H1 (cell line): ENCODE measurements around the gene FOXN3. TPM values are rescaled to one million over a fixed set of nuclear protein-coding genes. Genes with fewer than 3 reads are reported as not detected.

Source experiments
- CTCF ChIA-PET: fragments of 300-600 bp; sonication (Branson Sonifier 250); formaldehyde crosslinking; loops from one replicate; lab custom pipeline; 2021; ENCODE audit not compliant: partially characterized antibody; lab: Charles Lee
- POLR2A ChIA-PET: fragments of 300-600 bp; sonication (Branson Sonifier 250); formaldehyde crosslinking; loops from one replicate; lab custom pipeline; 2021; ENCODE audit warnings: inconsistent platforms; ENCODE audit not compliant: partially characterized antibody; lab: Charles Lee
- DNase-seq, 2 experiments: peaks; one replicate each; pipeline versions ENCODE4 v3.0.0 to v3.0.0-alpha.2; 2010 to 2022; ENCODE audit warnings: low spot score in 2 of 2, low read depth in 1 of 2, mixed read lengths in 1 of 2
- FAIRE-seq: peaks from 2 replicates; lab custom pipeline; 2011; peaks lifted over from hg19 to GRCh38; lab: Jason Lieb, UNC
- H2AFZ ChIP-seq: 2 replicates; pipeline ENCODE4 v1.8.1; 2012; ENCODE audit warnings: low read length, inconsistent platforms
- H2AK5ac ChIP-seq: 2 replicates; pipeline ENCODE4 v1.6.1; 2013; ENCODE audit warnings: low read depth, low read length
- H2BK120ac ChIP-seq: replicated peaks from 2 replicates; pipeline ENCODE3; 2013; ENCODE audit warnings: low read depth, low read length, inconsistent platforms
- H2BK12ac ChIP-seq: 2 replicates; pipeline ENCODE4 v1.6.1; 2013; ENCODE audit warnings: low read depth, low read length
- H2BK15ac ChIP-seq: 2 replicates; pipeline ENCODE4 v1.6.1; 2013; ENCODE audit warnings: low read length
- H2BK20ac ChIP-seq: 2 replicates; pipeline ENCODE4 v1.6.1; 2013; ENCODE audit warnings: low read length
- H2BK5ac ChIP-seq: 2 replicates; pipeline ENCODE4 v1.6.1; 2013; ENCODE audit warnings: low read depth, low read length
- H3K14ac ChIP-seq: 2 replicates; pipeline ENCODE4 v1.6.1; 2013; ENCODE audit warnings: inconsistent platforms; ENCODE audit not compliant: insufficient read length
- H3K18ac ChIP-seq: 2 replicates; pipeline ENCODE4 v1.6.1; 2013; ENCODE audit warnings: low read length; ENCODE audit errors: extremely low read depth
- H3K23ac ChIP-seq: 2 replicates; pipeline ENCODE4 v1.6.1; 2013; ENCODE audit warnings: inconsistent platforms; ENCODE audit not compliant: insufficient read length
- H3K23me2 ChIP-seq: 2 replicates; pipeline ENCODE4 v1.6.1; 2013; ENCODE audit warnings: low read depth, low read length
- H3K27ac ChIP-seq: 2 replicates; pipeline ENCODE4 v1.6.1; 2011; ENCODE audit warnings: low read depth, low read length, inconsistent platforms
- H3K27me3 ChIP-seq, 4 experiments: replicated peaks in 1 of 4; 1 replicate in 1 of 4; 2 replicates in 3 of 4; pipeline versions ENCODE4 v1.6.1 to v1.8.1; 2011 to 2013; ENCODE audit warnings: low read length in 3 of 4, mild to moderate bottlenecking in 3 of 4, inconsistent platforms in 2 of 4, mixed read lengths in 2 of 4, moderate library complexity in 1 of 4; ENCODE audit not compliant: control insufficient read depth in 3 of 4, insufficient read depth in 3 of 4; ENCODE audit errors: extremely low read depth in 1 of 4
- H3K36me3 ChIP-seq, 4 experiments: 2 replicates each; pipeline versions ENCODE4 v1.6.1 to v1.8.1; 2011 to 2013; ENCODE audit warnings: mild to moderate bottlenecking in 4 of 4, low read length in 3 of 4, moderate library complexity in 2 of 4, control low read depth in 1 of 4, inconsistent platforms in 1 of 4; ENCODE audit not compliant: insufficient read depth in 4 of 4, control insufficient read depth in 2 of 4
- H3K4ac ChIP-seq: replicated peaks from 2 replicates; pipeline ENCODE3; 2013; ENCODE audit warnings: low read length, low read depth, mixed read lengths, inconsistent platforms; ENCODE audit not compliant: insufficient read length
- H3K4me1 ChIP-seq, 4 experiments: replicated peaks in 1 of 4; 1 replicate in 1 of 4; 2 replicates in 3 of 4; pipeline versions ENCODE4 v1.6.1 to v1.8.1; 2011 to 2013; ENCODE audit warnings: low read length in 3 of 4, inconsistent platforms in 2 of 4, mixed read lengths in 1 of 4; ENCODE audit not compliant: insufficient read depth in 4 of 4, control insufficient read depth in 3 of 4
- H3K4me2 ChIP-seq, 2 experiments: 2 replicates each; pipeline versions ENCODE4 v1.6.1 to v1.8.1; 2011 to 2013; ENCODE audit warnings: low read depth in 2 of 2, low read length in 2 of 2, control low read depth in 1 of 2, inconsistent platforms in 1 of 2, mild to moderate bottlenecking in 1 of 2; ENCODE audit not compliant: insufficient read depth in 1 of 2
- H3K4me3 ChIP-seq, 4 experiments: fragments of 200-600, 300-600 bp in 1 of 4; sonication (generic), shearing (Covaris generic), sonication (Bioruptor Twin) in 1 of 4; 2 replicates each; pipeline versions ENCODE4 v1.5.1 to v1.8.1; 2011 to 2016; ENCODE audit warnings: low read length in 4 of 4, low read depth in 3 of 4, control low read depth in 2 of 4, inconsistent platforms in 2 of 4, mild to moderate bottlenecking in 2 of 4, mixed read lengths in 1 of 4, moderate library complexity in 1 of 4; ENCODE audit not compliant: insufficient read depth in 2 of 4; ENCODE audit errors: extremely low read depth in 1 of 4
- H3K56ac ChIP-seq: replicated peaks from 2 replicates; pipeline ENCODE3; 2013; ENCODE audit warnings: low read depth, mild to moderate bottlenecking, mixed read lengths, low read length, inconsistent platforms; ENCODE audit not compliant: insufficient read length
- H3K79me1 ChIP-seq: 2 replicates; pipeline ENCODE4 v1.6.1; 2013; ENCODE audit warnings: low read depth, low read length, control low read depth
- H3K79me2 ChIP-seq, 2 experiments: 2 replicates each; pipeline versions ENCODE4 v1.6.1 to v1.8.1; 2012 to 2013; ENCODE audit warnings: low read length in 2 of 2, mild to moderate bottlenecking in 2 of 2, inconsistent platforms in 1 of 2; ENCODE audit not compliant: insufficient read depth in 2 of 2, control insufficient read depth in 1 of 2
- H3K9ac ChIP-seq, 4 experiments: replicated peaks in 1 of 4; 1 replicate in 1 of 4; 2 replicates in 3 of 4; pipeline versions ENCODE4 v1.6.1 to v1.8.1; 2011 to 2013; ENCODE audit warnings: low read depth in 3 of 4, low read length in 3 of 4, control low read depth in 2 of 4, mild to moderate bottlenecking in 2 of 4, moderate library complexity in 2 of 4, inconsistent platforms in 1 of 4; ENCODE audit errors: extremely low read depth in 1 of 4
- H3K9me3 ChIP-seq, 2 experiments: 2 replicates each; pipeline versions ENCODE4 v1.6.1 to v1.8.1; 2012 to 2013; ENCODE audit warnings: mild to moderate bottlenecking in 2 of 2, moderate library complexity in 2 of 2, control low read depth in 1 of 2, inconsistent platforms in 1 of 2, low read depth in 1 of 2, low read length in 1 of 2, mixed read lengths in 1 of 2; ENCODE audit not compliant: insufficient read depth in 2 of 2
- H4K20me1 ChIP-seq, 2 experiments: replicated peaks in 1 of 2; 2 replicates each; pipeline versions ENCODE3 to v1.8.1; 2011 to 2013; ENCODE audit warnings: inconsistent platforms in 2 of 2, low read length in 2 of 2, mild to moderate bottlenecking in 1 of 2; ENCODE audit not compliant: insufficient read depth in 2 of 2, control insufficient read depth in 1 of 2
- H4K5ac ChIP-seq: 2 replicates; pipeline ENCODE4 v1.6.1; 2013; ENCODE audit warnings: low read length, low read depth, mixed read lengths, inconsistent platforms; ENCODE audit not compliant: insufficient read length
- H4K8ac ChIP-seq: 2 replicates; pipeline ENCODE4 v1.8.0; 2013; ENCODE audit warnings: mild to moderate bottlenecking, moderate library complexity, low read length, inconsistent platforms; ENCODE audit not compliant: insufficient read depth; ENCODE audit errors: extremely low read depth
- H4K91ac ChIP-seq: replicated peaks from 2 replicates; pipeline ENCODE3; 2013; ENCODE audit warnings: low read length, mixed read lengths, inconsistent platforms; ENCODE audit not compliant: insufficient read length
- ATF2 ChIP-seq: IDR thresholded peaks from 2 replicates; pipeline ENCODE4 v1.6.1; 2012; ENCODE audit warnings: low read length, inconsistent platforms
- HDAC2 ChIP-seq, 2 experiments: fragments of 300-600 bp in 1 of 2; sonication (generic) in 1 of 2; IDR thresholded peaks; 2 replicates each; pipeline ENCODE4 v1.6.1; 2011 to 2012; ENCODE audit warnings: low read depth in 2 of 2, low read length in 2 of 2, mild to moderate bottlenecking in 2 of 2, moderate library complexity in 2 of 2, borderline replicate concordance in 1 of 2, inconsistent platforms in 1 of 2
- KDM4A ChIP-seq: IDR thresholded peaks from one replicate; pipeline ENCODE4 v1.7.1; 2012; ENCODE audit warnings: low read depth, mild to moderate bottlenecking, moderate library complexity, low read length, inconsistent platforms; ENCODE audit not compliant: severe bottlenecking
- KDM5A ChIP-seq: fragments of 200-600 bp; IDR thresholded peaks from 2 replicates; pipeline ENCODE4 v1.7.1; 2012; ENCODE audit warnings: mild to moderate bottlenecking, low read length, inconsistent platforms, mixed read lengths
- POU5F1 ChIP-seq: IDR thresholded peaks from 2 replicates; pipeline ENCODE4 v1.6.1; 2011; ENCODE audit warnings: low read depth, mild to moderate bottlenecking, low read length, moderate library complexity
- RAD21 ChIP-seq, 2 experiments: IDR thresholded peaks in 1 of 2; conservative IDR thresholded peaks in 1 of 2; 2 replicates each; pipeline ENCODE4 v1.6.1; 2011; ENCODE audit warnings: low read depth in 2 of 2, low read length in 2 of 2, improper control_type of control experiment in 1 of 2, inconsistent platforms in 1 of 2, mild to moderate bottlenecking in 1 of 2, moderate library complexity in 1 of 2
- RFX5 ChIP-seq: IDR thresholded peaks from 2 replicates; pipeline ENCODE4 v1.6.1; 2011; ENCODE audit warnings: low read depth, low read length, improper control_type of control experiment, borderline replicate concordance
- SIX5 ChIP-seq: IDR thresholded peaks from 2 replicates; pipeline ENCODE4 v1.6.1; 2011; ENCODE audit warnings: mild to moderate bottlenecking, low read depth, low read length
- YY1 ChIP-seq: IDR thresholded peaks from 2 replicates; pipeline ENCODE4 v1.6.1; 2011; ENCODE audit warnings: low read depth, mild to moderate bottlenecking, low read length
- WGBS, 2 experiments: shearing (Covaris generic) in 1 of 2; methylation state at CpG; one replicate each; pipeline versions ENCODE4 v1.1.6 to v1.1.7; 2013 to 2015; ENCODE audit warnings: low lambda C conversion rate in 2 of 2, mixed read lengths in 2 of 2, inconsistent platforms in 1 of 2, low coverage in 1 of 2, missing lambda C conversion rate in 1 of 2; ENCODE audit not compliant: insufficient replicate concordance in 2 of 2, insufficient coverage in 1 of 2, insufficient read length in 1 of 2; ENCODE audit errors: extremely low coverage in 1 of 2, missing lambda C conversion rate in 1 of 2; 5-methylcytosine and 5-hydroxymethylcytosine counted together
- polyA plus RNA-seq, 7 experiments: library from polyadenylated mRNA; depleted of rRNA in 3 of 7; stranded (reverse) in 5 of 7; unstranded in 2 of 7; fragments of >200 nt in 5 of 7; fragments of 200-250 nt in 2 of 7; gene quantifications; 1 replicate in 5 of 7; 2 replicates in 1 of 7; 4 replicates in 1 of 7; pipeline versions ENCODE4 v1.2.1 to v1.2.3, GENCODE V29; 2011 to 2013; ENCODE audit warnings: missing spikeins in 2 of 7, mixed read lengths in 2 of 7
- total RNA-seq: library from RNA; stranded (reverse); fragmentation: NEBNext Ultra II Directional; extraction: Animal tissue kit (Norgen Biotek cat#: 25700); gene quantifications from 2 replicates; pipeline ENCODE4 v1.2.1, GENCODE V29; 2021
- TF ChIP-seq, protein P1 (sequence below): IDR thresholded peaks from 2 replicates; pipeline ENCODE4 v1.6.1; 2012; ENCODE audit warnings: inconsistent platforms

The FOXN3 gene
- total and polyA plus RNA-seq, 2 of the 8 experiments (the other 6 are each of a cell fraction or from before 2014, with no cell fraction given) = 52.6 to 178 TPM

DNA sequence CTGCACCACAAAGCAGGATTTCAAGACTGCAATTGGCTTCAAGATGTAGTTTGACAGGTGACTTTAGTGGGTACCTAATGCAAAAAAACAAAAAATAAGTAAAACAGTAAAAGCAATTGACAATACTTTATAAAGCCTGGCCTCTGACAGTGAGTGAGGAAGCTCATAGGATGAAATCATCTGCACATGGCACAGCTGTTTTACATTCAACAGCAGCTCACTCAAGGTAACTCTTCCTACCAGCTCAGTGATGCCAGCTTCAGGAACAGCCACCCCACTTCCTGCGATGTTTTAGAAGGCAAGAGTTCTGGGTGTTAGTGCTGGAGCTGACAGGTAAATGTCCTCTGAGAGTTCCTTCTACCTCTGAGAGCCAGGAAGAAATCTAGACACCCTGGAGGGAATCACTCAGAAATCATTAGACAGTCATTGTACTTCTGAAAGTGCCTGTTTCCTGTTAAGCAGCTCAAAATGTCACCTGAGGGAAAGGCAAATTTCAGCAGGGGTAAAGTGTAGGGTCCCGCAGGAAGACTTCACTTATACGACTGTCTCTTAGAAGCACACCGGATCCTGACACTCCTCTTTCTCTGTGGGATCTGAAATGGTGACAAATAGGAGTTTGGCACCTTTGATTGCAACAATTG lies 99.9 kb downstream of the FOXN3 start:
- no peak overlapping the region for H3K4me2 ChIP-seq
- no peak overlapping the region for H3K4me3 ChIP-seq
- no peak overlapping the region for H3K4ac ChIP-seq
- H3K23me2 ChIP-seq = no peaks in the 10 kb centered on the region
- H2BK20ac ChIP-seq = no peak overlapping the region
- no peak overlapping the region for H4K5ac ChIP-seq
- H3K23ac ChIP-seq = no peak overlapping the region
- H3K79me2 ChIP-seq = peaks cover 4 to 91% of the 10 kb centered on the region in 2 experiments; a peak in 3 of 4 replicates
- no peak overlapping the region for H2BK15ac ChIP-seq
- no peak overlapping the region for H4K8ac ChIP-seq
- no peak overlapping the region for H3K18ac ChIP-seq
- peaks cover 11% of the 10 kb centered on the region for H3K79me1 ChIP-seq
- no peak overlapping the region for H3K9ac ChIP-seq
- H3K9me3 ChIP-seq = peaks cover 18% of the 10 kb centered on the region in 2 experiments; a peak in 3 of 4 replicates
- H3K27me3 ChIP-seq = no peaks in the 10 kb centered on the region
- H2BK12ac ChIP-seq = no peak overlapping the region
- H3K4me1 ChIP-seq = peaks cover 0 to 4% (median 2%) of the 10 kb centered on the region in 4 experiments; a peak in 4 of 7 replicates
- peaks cover 0 to 31% (median 13%) of the 10 kb centered on the region in 4 experiments; a peak in 6 of 8 replicates for H3K36me3 ChIP-seq
- no peak overlapping the region for H2AK5ac ChIP-seq
- no peak overlapping the region for H2AFZ ChIP-seq
- peaks cover 0 to 8% of the 10 kb centered on the region in 2 experiments for H4K20me1 ChIP-seq
- no peak overlapping the region for H2BK5ac ChIP-seq
- H3K14ac ChIP-seq = no peak overlapping the region
- POLR2A ChIA-PET = interaction anchor here (1.2 kb wide), 2 partner anchors 9 to 13 kb away, joined by 3 to 5 read pairs; no protein-coding TSS in a partner anchor
- 92% methylated on average over 4 of the region's 4 CpGs; no CpG with 5 or more reads in 1 of the 2 experiments for WGBS, 2 experiments
- CTCF ChIA-PET = interaction anchor here (0.7 to 1.4 kb wide), 5 partner anchors 9 to 283 kb away, joined by 3 to 5 read pairs (median 3); no protein-coding TSS in a partner anchor
- H2BK120ac ChIP-seq = no peak overlapping the region
- FAIRE-seq (no peak), DNase-seq (no peak)
- H3K27ac ChIP-seq = no peak overlapping the region
- no peak overlapping the region for H3K56ac ChIP-seq
- H4K91ac ChIP-seq = no peak overlapping the region
- no peak for TF ChIP-seq HDAC2 (IDR thresholded peaks at IDR 0.05; ENCODE audit: borderline replicate concordance in 1 of 2, low read depth in 2 of 2, low read length in 2 of 2)
- no peak for TF ChIP-seq KDM4A
- TF ChIP-seq, protein P1, sequence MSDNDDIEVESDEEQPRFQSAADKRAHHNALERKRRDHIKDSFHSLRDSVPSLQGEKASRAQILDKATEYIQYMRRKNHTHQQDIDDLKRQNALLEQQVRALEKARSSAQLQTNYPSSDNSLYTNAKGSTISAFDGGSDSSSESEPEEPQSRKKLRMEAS = no peak
- no peak for TF ChIP-seq ATF2
- TF ChIP-seq RAD21 (IDR thresholded peaks at IDR 0.05 in 1 of 2, conservative IDR thresholded peaks at IDR 0.05 in 1 of 2; ENCODE audit: low read depth in 2 of 2, low read length in 2 of 2) = no peak
- no peak for TF ChIP-seq POU5F1
- no peak for TF ChIP-seq KDM5A
- TF ChIP-seq SIX5 = no peak
- no peak for TF ChIP-seq YY1
- no peak for TF ChIP-seq RFX5
